K562 (cell line): ENCODE measurements around the gene LIMS2. TPM values are rescaled to one million over a fixed set of nuclear protein-coding genes. Genes with fewer than 3 reads are reported as not detected.

ENCODE experiments used
- ATAC-seq: fragments of 200-7000 bp; cut with Tn5 transposase; 3 replicates; pipeline ENCODE4 v1.9.1; 2020; ENCODE audit warnings: moderate library complexity
- BruUV-seq: library from RNA; stranded (reverse); fragments of 400-500 nt; replicated peaks from 2 replicates; lab custom pipeline; 2021; lab: Mats Ljungman, UMichigan
- CTCF ChIA-PET: fragments of 300-600 bp; formaldehyde crosslinking; extraction: SDS; loops from one replicate; lab custom pipeline; 2021; ENCODE audit warnings: low intra/inter-chr PET ratio; lab: Yijun Ruan, JAX
- POLR2A ChIA-PET: fragments of 300-600, 350-650 bp; sonication (Branson Sonifier 250); formaldehyde crosslinking; extraction: SDS; loops from one replicate; lab custom pipeline; 2021; ENCODE audit warnings: antibody characterized with exemption, inconsistent platforms; lab: Yijun Ruan, JAX
- DNase-seq, 4 experiments: peaks; one replicate each; pipeline versions ENCODE4 v3.0.0 to v3.0.0-alpha.2; 2011 to 2018; ENCODE audit warnings: low spot score in 3 of 4, mixed read lengths in 3 of 4; ENCODE audit errors: extremely low read depth in 1 of 4
- FAIRE-seq: peaks from 2 replicates; lab custom pipeline; 2011; peaks lifted over from hg19 to GRCh38; lab: Jason Lieb, UNC
- H2AFZ ChIP-seq: 2 replicates; pipeline ENCODE4 v1.6.0; 2011; ENCODE audit warnings: low read depth, low read length, control low read depth, inconsistent platforms
- H3K27ac ChIP-seq: fragments of 200-600 bp; 3 replicates; pipeline ENCODE4 v1.8.0; 2011; ENCODE audit warnings: low read depth, mild to moderate bottlenecking, control low read depth, inconsistent platforms, low read length, moderate library complexity, mixed read lengths; ENCODE audit errors: extremely low read depth
- H3K27me3 ChIP-seq, 2 experiments: fragments of 300-600 bp in 1 of 2; 2 replicates in 1 of 2; 3 replicates in 1 of 2; pipeline versions ENCODE4 v1.6.0 to v1.8.0; 2011; ENCODE audit warnings: inconsistent platforms in 2 of 2, low read length in 2 of 2, mild to moderate bottlenecking in 1 of 2, mixed read lengths in 1 of 2, moderate library complexity in 1 of 2; ENCODE audit not compliant: control insufficient read depth in 2 of 2, insufficient read depth in 2 of 2
- H3K36me3 ChIP-seq: fragments of 300-600 bp; 3 replicates; pipeline ENCODE4 v1.8.0; 2011; ENCODE audit warnings: mild to moderate bottlenecking, low read length, inconsistent platforms; ENCODE audit not compliant: control insufficient read depth, insufficient read depth
- H3K4me1 ChIP-seq, 2 experiments: fragments of 200-600 bp in 1 of 2; replicated peaks in 1 of 2; 2 replicates in 1 of 2; 3 replicates in 1 of 2; pipeline versions ENCODE4 v1.5.1 to v1.8.0; 2011; ENCODE audit warnings: inconsistent platforms in 2 of 2, low read length in 2 of 2, mild to moderate bottlenecking in 1 of 2, mixed read lengths in 1 of 2, moderate library complexity in 1 of 2; ENCODE audit not compliant: control insufficient read depth in 2 of 2, insufficient read depth in 2 of 2
- H3K4me2 ChIP-seq: 2 replicates; pipeline ENCODE4 v1.6.1; 2011; ENCODE audit warnings: low read length, control low read depth, inconsistent platforms, mixed read lengths; ENCODE audit not compliant: insufficient read depth
- H3K4me3 ChIP-seq: fragments of 200-600 bp; sonication (generic), shearing (Covaris generic); 2 replicates; pipeline ENCODE4 v1.5.1; 2016; ENCODE audit warnings: control low read depth, inconsistent platforms
- H3K79me2 ChIP-seq: fragments of 200-600 bp; 3 replicates; pipeline ENCODE4 v1.8.0; 2011; ENCODE audit warnings: low read length, inconsistent platforms; ENCODE audit not compliant: control insufficient read depth, insufficient read depth
- H3K9ac ChIP-seq, 2 experiments: 2 replicates each; pipeline versions ENCODE4 v1.6.0 to v1.6.1; 2011; ENCODE audit warnings: low read depth in 2 of 2, low read length in 2 of 2, control low read depth in 1 of 2, inconsistent platforms in 1 of 2, mild to moderate bottlenecking in 1 of 2, mixed read lengths in 1 of 2; ENCODE audit not compliant: insufficient read depth in 1 of 2
- H3K9me1 ChIP-seq: one replicate; pipeline ENCODE4 v1.6.0; 2011; ENCODE audit warnings: inconsistent platforms, mild to moderate bottlenecking, low read length, moderate library complexity; ENCODE audit not compliant: control insufficient read depth, insufficient read depth
- H3K9me3 ChIP-seq: replicated peaks from 2 replicates; pipeline ENCODE4 v1.5.1; 2011; ENCODE audit warnings: low read depth, low read length, inconsistent platforms; ENCODE audit not compliant: control insufficient read depth, insufficient read depth
- H4K20me1 ChIP-seq: replicated peaks from 2 replicates; pipeline ENCODE4 v1.6.1; 2011; ENCODE audit warnings: low read length, inconsistent platforms, mixed read lengths; ENCODE audit not compliant: control insufficient read depth, insufficient read depth
- HDAC2 ChIP-seq: fragments of 450-650 bp; IDR thresholded peaks from 2 replicates; pipeline ENCODE4 v1.6.1; 2016; ENCODE audit warnings: mild to moderate bottlenecking
- NFE2 ChIP-seq: IDR thresholded peaks from 2 replicates; pipeline ENCODE4 v1.6.1; 2014; ENCODE audit warnings: antibody characterized with exemption, low read depth
- SMARCA5 ChIP-seq: fragments of 450-650 bp; IDR thresholded peaks from 2 replicates; pipeline ENCODE4 v1.6.1; 2016
- WGBS: fragments of 100-300 bp; shearing (Covaris generic); methylation state at CpG from one replicate; pipeline ENCODE4 v1.1.6; 2016; ENCODE audit warnings: low coverage, mixed read lengths; ENCODE audit not compliant: insufficient coverage; ENCODE audit errors: missing lambda C conversion rate; 5-methylcytosine and 5-hydroxymethylcytosine counted together
- in situ Hi-C: fragments of 300-500 bp; cut with MboI; formaldehyde crosslinking; loops from 4 replicates; pipeline ENCODE4 v1.15.0; 2018; ENCODE audit warnings: inconsistent platforms, mixed read lengths
- intact Hi-C: fragments of 100-400 bp; cut with micrococcal nuclease; formaldehyde crosslinking; loops from 2 replicates; pipeline ENCODE4 v1.14.2; 2022
- polyA plus RNA-seq, 8 experiments: library from polyadenylated mRNA; depleted of rRNA in 4 of 8; stranded (reverse) in 5 of 8; unstranded in 3 of 8; fragments of >200 nt; fragmentation: Nextera tagmentation in 2 of 8; fragmentation: Illumina TruSeq in 1 of 8; extraction: Ambion mirVana in 2 of 8; extraction: Trizol in 1 of 8; gene quantifications; 2 replicates each; pipeline versions ENCODE4 v1.2.1 to v1.2.3, GENCODE V29; 2011 to 2014; ENCODE audit warnings: inconsistent platforms in 1 of 8, missing spikeins in 1 of 8
- total RNA-seq, 7 experiments: library from RNA; depleted of rRNA in 6 of 7; stranded (reverse); fragments of >200 nt in 6 of 7; fragmentation: Illumina TruSeq in 2 of 7; extraction: Trizol in 2 of 7; gene quantifications; 2 replicates each; pipeline versions ENCODE4 v1.2.1 to v1.2.3, GENCODE V29; 2011 to 2021; ENCODE audit warnings: low replicate concordance in 1 of 7
- TF ChIP-seq, protein P1 (sequence below): fragments of 450-650 bp; formaldehyde crosslinking; IDR thresholded peaks from 2 replicates; pipeline ENCODE4 v1.4.0; 2022; ENCODE audit warnings: missing genetic modification characterization
- TF ChIP-seq, protein P2 (sequence below), 2 experiments: fragments of 250-450 bp in 1 of 2; fragments of 450-650 bp in 1 of 2; sonication (Bioruptor Pico) in 1 of 2; IDR thresholded peaks; 2 replicates each; pipeline versions ENCODE4 v1.6.1 to v1.8.0; 2016 to 2021; ENCODE audit warnings: mild to moderate bottlenecking in 2 of 2, moderate library complexity in 2 of 2, missing compliant biosample characterization in 1 of 2, missing genetic modification characterization in 1 of 2

LIMS2 gene
- total and polyA plus RNA-seq, 9 of the 15 experiments (the other 6 are each of a cell fraction or from before 2014, with no cell fraction given) = 0.04 to 0.22 TPM; not detected in 7

DNA sequence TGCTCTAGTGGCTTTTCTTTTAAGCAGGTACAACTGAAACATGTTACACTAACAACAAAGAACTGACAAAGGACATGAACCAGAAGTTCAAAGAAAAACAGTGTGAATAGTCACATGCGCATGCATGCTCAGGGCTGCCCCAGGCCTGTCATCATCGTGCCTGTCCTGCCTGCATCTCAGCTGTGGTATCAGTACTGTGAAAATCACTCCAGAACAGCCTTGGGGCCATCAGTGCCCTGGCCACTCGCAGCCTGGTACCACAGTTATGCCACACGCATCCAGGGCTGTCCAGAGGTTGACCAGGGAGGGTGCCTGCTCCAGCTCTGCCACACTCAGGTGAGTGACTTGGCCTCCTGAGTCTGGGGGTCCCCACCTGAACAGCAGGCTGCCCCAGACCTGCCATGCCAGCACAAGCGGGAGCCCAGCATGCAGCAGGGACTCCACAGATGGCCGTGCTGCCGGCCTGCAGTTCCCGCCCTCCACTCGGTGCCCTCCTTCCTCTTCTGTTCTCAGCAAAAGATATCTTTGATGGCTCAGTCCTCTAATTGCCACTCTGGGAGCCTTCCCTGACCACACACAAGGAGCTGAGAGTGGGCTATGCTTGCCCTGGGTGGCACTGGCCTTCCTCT is 12.3 kb downstream of the LIMS2 start:
- no peaks in the 10 kb centered on the region; the same call in 1 of the 2 replicates for H3K9me3 ChIP-seq
- DNase-seq (no peak), FAIRE-seq (no peak), ATAC-seq (no peak)
- TF ChIP-seq, protein P1, sequence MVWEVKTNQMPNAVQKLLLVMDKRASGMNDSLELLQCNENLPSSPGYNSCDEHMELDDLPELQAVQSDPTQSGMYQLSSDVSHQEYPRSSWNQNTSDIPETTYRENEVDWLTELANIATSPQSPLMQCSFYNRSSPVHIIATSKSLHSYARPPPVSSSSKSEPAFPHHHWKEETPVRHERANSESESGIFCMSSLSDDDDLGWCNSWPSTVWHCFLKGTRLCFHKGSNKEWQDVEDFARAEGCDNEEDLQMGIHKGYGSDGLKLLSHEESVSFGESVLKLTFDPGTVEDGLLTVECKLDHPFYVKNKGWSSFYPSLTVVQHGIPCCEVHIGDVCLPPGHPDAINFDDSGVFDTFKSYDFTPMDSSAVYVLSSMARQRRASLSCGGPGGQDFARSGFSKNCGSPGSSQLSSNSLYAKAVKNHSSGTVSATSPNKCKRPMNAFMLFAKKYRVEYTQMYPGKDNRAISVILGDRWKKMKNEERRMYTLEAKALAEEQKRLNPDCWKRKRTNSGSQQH (CRISPR knock-in tag) = no peak
- TF ChIP-seq, protein P2, sequence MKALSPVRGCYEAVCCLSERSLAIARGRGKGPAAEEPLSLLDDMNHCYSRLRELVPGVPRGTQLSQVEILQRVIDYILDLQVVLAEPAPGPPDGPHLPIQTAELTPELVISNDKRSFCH (CRISPR knock-in tag; IDR thresholded peaks at IDR 0.05) = no peak
- TF ChIP-seq, protein P2 (tag; IDR thresholded peaks at IDR 0.05) = no peak
- no peak for TF ChIP-seq SMARCA5
- TF ChIP-seq NFE2 = no peak
- TF ChIP-seq HDAC2 = no peak
- 15% methylated on average over 9 of the region's 9 CpGs for WGBS
- peaks cover 38 to 50% of the 10 kb centered on the region in 2 experiments for H3K27me3 ChIP-seq
- in situ Hi-C loops = no loop called here
- ChIA-PET CTCF (no interaction called here), POLR2A (interaction anchor here (1.0 kb wide), 1 partner anchor 14 kb away, joined by 5 read pairs; no protein-coding TSS in a partner anchor)
- BruUV-seq = no TSS peak
- H3K27ac ChIP-seq = no peak overlapping the region
- H3K9me1 ChIP-seq = no peaks in the 10 kb centered on the region
- no peak overlapping the region for H3K4me2 ChIP-seq
- H2AFZ ChIP-seq = no peak overlapping the region
- 0 out of 4 replicates have a peak overlapping the region, but pooled peaks of 1 of the 2 experiments have one; percentile 28 for H3K9ac ChIP-seq
- no peaks in the 10 kb centered on the region for H3K79me2 ChIP-seq
- no peak overlapping the region for H3K4me3 ChIP-seq
- H3K4me1 ChIP-seq = peaks cover 2 to 8% of the 10 kb centered on the region in 2 experiments; a peak in 3 of 5 replicates
- H3K36me3 ChIP-seq = no peaks in the 10 kb centered on the region
- intact Hi-C loops = no loop called here
- H4K20me1 ChIP-seq = no peaks in the 10 kb centered on the region; the same call in 1 of the 2 replicates
